ENCODE results near the gene SLC9A1. TPM values are rescaled to one million over a fixed set of nuclear protein-coding genes. Genes with fewer than 3 reads are reported as not detected.

Gene SLC9A1
- polyA plus RNA-seq, 10 donors: 10.0 to 19.9 (median 15.3) TPM

DNA sequence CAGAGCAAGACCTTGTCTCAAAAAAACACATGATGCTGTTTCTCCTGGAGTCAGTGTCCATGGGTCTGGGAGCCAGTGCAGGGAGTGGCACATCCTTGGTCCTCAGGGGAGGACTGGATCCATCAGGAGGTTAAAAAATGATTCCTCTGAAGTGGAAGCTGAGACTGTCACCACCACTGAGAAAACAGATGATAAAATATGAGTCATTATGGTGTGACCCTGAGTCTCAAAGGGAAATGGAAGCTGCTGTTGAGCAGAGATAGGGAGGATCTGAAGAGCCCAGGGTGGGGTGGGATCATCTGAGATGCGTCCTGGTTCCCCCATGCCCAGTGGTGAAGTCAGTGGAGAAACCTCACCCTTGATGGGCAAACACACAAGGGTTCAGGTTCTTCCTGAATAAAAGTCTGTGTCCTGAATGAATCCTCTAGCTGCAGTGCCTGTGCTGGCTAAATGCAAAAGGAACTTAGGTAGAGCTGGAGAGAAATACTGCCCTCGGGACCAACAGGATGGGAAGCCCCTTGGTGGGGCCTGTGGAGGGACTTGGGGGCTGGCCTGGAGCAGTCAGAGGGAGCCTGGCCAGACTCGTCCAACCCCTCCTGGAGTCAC is 80.6 kb downstream of the SLC9A1 start:
- DNase-seq: no peak

DNA sequence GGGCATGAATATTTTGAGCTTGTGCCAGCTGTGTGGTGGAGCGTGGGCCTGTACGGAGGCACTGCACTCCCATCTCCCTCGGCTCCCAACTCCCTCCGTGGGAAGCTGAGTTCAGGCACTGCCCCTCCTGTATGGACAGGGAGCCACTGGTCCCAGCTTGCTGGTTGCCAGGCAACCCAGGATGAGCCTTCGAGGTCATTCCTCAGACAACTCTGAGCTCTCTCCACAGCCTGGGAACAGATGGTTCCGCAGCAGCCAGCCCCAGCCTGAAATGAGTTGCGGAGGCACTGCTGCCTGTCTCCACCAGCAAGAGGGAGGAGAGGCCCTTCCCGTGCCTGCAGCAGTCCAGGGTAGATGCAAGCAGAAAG is 83.9 kb downstream of the SLC9A1 start:
- peak; percentile 21 to 76 (median 22) for DNase-seq

GRCh38 chr1:27070390-27071048 is 84.4 kb downstream of the SLC9A1 start:
- no peak for DNase-seq

- DNase-seq: no peak
These were observed 86.0 kb downstream of the SLC9A1 start for GRCh38 chr1:27068922-27069321.

- DNase-seq: no peak
These were observed 88.8 kb downstream of the SLC9A1 start for GRCh38 chr1:27065999-27066630.

DNA sequence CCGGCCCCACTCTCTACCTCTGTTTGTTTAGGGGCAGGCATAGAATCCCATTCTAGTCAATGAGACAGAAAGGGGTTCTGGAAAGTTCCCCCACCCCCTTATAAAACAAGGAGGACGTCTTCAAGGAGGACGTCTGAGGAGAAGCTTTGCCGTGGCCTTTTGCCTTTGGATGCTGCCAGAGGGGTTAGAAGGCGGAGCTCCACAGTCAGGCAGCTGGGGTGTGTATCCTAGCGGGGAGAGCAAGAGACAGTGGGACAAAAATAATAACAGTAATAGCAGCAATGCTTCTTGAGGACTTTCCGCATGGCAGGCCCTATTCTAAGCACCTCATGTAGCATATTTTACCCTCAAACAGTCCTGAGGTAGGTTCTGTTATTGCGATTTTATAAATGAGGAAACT is 94.0 kb downstream of the SLC9A1 start:
- DNase-seq: no peak

GRCh38 chr1:27058966-27059669 is 95.8 kb downstream of the SLC9A1 start:
- peak in 2 of 3 donors; percentile 38 to 63 for DNase-seq

DNA sequence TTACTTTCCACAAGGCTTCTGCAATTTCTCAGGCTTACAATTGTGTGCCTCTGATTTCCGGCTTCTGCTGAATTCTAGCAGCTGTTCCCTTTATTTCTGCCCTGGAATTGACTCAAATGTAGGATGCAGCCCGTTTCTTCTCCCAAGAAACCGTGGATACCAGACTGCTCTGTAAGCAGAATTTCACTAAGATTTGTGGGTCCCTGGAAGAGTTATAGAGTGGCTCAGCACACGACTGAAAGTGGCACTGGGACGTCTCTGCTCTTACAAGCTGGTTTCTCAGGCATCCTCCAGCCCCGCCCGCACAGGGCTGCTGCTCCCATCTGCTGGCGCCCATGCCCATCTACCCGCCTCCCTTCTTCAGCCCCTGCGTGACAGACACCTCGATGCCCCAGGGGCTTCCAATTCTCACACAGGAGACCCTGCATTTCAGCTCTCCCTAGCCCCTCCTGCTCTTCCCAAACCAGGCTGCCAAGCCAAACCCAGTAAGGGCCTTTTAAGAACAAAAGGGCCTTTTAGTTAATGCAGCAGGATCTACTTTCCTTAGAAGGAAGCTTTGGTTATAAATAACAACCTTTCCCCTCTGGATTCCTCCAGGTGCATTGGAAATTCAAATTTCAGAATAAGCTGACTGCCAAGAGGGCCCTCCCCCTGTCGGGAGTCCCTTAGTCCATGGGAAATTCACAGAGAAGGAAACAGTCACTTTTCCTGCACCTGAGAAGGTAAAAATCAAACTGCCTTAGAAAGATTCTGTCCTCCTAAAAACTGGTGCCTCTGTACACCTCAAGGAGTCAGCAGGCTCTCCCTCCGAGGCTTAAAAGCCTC is 96.9 kb downstream of the SLC9A1 start:
- peak; percentile 41 to 89 (median 65) for DNase-seq

DNA sequence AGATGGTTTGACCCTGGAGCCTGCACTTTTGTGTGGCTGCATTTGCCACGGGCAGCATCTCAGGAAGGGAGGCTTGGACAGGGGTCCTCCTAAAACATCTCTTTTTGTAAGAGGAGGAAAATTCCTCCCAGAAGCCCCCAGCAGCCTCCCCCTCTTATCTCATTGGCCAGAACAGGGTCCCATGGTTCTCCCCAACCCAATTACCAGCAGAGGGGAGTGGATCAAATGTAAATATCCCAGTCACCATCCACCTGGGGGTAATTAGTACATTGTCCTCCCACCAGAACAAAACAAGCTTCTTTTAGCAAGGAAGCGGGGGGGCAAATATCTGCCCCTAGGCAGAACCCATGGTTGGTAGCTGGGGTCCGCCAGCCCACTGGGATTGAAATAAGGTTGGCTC is 97.5 kb downstream of the SLC9A1 start:
- no peak for DNase-seq

DNA sequence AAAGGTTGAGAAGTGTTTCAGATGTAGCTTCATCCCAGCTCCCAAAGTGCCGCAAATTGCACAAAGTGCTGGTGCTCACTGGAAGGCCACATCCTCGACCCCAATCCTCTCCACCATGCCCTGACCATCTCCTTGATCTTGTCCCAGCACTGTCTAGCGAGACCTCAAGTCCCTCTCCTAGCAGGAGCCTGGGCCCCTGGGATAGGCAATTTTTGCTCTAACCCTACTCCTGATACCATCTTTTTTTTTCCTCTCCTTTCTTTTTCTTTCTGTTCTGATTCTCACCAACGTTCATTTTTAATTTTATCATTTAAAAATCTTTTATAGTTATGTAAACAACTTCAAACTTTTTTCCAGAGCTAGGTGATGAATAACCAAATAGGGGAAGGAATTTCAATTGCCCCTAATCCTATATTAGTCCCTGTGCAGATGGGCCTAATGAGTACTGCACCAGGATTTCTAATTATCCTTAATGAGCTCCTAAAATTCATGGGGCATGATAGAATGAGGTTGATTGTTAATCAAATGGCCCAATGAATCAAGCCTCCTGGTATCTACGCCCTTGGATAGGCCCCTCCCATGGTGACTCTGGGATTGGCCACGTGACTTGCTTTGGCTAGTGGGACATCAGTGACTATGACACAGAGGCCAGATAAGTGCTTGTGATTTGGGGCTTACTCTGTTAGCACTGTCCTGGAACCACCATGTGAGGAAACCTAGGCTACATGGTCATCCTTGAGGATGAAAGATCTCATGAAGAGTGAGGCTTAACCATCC is 100.8 kb downstream of the SLC9A1 start:
- no peak for DNase-seq

- DNase-seq: no peak
These were observed 102.4 kb downstream of the SLC9A1 start for GRCh38 chr1:27052527-27052926.

DNA sequence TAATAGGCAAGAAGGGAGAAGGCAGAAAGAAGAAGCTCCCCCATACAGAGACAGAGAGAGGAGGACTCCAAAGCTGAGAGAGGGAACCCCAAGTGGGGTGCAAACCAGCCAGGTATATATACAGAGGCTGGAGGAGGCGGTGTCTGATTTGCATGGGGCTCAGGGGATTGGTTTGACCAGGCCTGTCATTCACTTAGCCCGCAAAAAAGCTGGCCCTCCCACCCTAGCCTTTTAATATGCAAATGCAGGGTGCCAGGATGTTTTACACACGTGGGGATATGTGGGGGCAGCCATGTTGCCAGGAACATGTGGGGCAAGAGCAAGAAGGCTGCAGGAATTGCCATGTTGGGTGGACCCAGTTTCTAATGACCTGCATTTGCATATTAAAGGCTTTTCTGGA is 105.3 kb downstream of the SLC9A1 start:
- DNase-seq: no peak

DNA sequence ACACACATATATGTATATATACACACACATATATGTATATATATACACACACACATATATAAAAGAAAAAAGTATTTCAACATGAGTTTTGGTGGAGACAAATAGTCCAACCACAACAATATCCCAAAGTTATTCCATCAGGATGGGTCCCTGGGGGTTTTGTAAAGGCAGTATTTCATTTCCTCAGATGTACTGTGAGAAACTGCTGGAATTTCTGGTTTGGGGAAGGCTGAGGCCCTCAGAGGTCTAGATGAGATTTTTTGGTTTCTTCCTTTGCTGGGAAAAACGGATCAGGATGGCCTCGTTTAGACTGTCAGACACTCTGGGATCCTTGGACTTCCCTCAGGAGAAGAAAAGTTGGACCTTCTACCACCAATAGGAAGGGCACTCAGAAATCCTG is 105.8 kb downstream of the SLC9A1 start:
- DNase-seq: peak in 1 of 3 donors; percentile 60

Other genes with a start within 250 kb of the SLC9A1 start
- under 1 TPM in 1 of 10 donors, not detected in 9; 0.11 TPM for gene NR0B2, start 241.2 kb downstream of the SLC9A1 start, polyA plus RNA-seq (ENCODE audit: insufficient read length in 10 of 10)
- gene NUDC, start 233.4 kb downstream of the SLC9A1 start, polyA plus RNA-seq (ENCODE audit: insufficient read length in 10 of 10): 10 to 100 TPM; 43.3 to 69.6 (median 51.7) TPM
- gene KDF1, start 194.7 kb downstream of the SLC9A1 start, polyA plus RNA-seq (ENCODE audit: insufficient read length in 10 of 10): 1 to 10 TPM in 2 of 10 donors, not detected in 8; 1.5 to 1.6 TPM
- gene TRNP1, start 161.4 kb downstream of the SLC9A1 start, polyA plus RNA-seq (ENCODE audit: insufficient read length in 10 of 10): 1 to 10 TPM in 9 of 10 donors, under 1 TPM in 1; 0.80 to 6.2 (median 1.8) TPM
- gene TENT5B, start 142.3 kb downstream of the SLC9A1 start, polyA plus RNA-seq (ENCODE audit: insufficient read length in 10 of 10): 1 to 10 TPM in 2 of 10 donors, under 1 TPM in 8; 0.31 to 1.7 (median 0.55) TPM
- 10 to 100 TPM; 24.2 to 29.8 (median 26.9) TPM for gene WDTC1, start 79.5 kb upstream of the SLC9A1 start, polyA plus RNA-seq (ENCODE audit: insufficient read length in 10 of 10)
- gene TMEM222, start 167.0 kb upstream of the SLC9A1 start, polyA plus RNA-seq (ENCODE audit: insufficient read length in 10 of 10): 10 to 100 TPM; 18.6 to 26.9 (median 23.6) TPM
- gene SYTL1, start 186.9 kb upstream of the SLC9A1 start, polyA plus RNA-seq (ENCODE audit: insufficient read length in 10 of 10): 1 to 10 TPM in 7 of 10 donors, under 1 TPM in 3; 0.43 to 5.7 (median 1.2) TPM
- 10 to 100 TPM in 7 of 10 donors, 1 to 10 TPM in 3; 8.7 to 14.8 (median 11.0) TPM for gene MAP3K6, start 211.8 kb upstream of the SLC9A1 start, polyA plus RNA-seq (ENCODE audit: insufficient read length in 10 of 10)
- under 1 TPM in 9 of 10 donors, not detected in 1; 0.25 to 0.99 (median 0.45) TPM for gene FCN3, start 219.7 kb upstream of the SLC9A1 start, polyA plus RNA-seq (ENCODE audit: insufficient read length in 10 of 10)
- gene CD164L2, start 228.2 kb upstream of the SLC9A1 start, polyA plus RNA-seq (ENCODE audit: insufficient read length in 10 of 10): under 1 TPM in 1 of 10 donors, not detected in 9; 0.11 TPM
- gene GPR3, start 237.5 kb upstream of the SLC9A1 start, polyA plus RNA-seq (ENCODE audit: insufficient read length in 10 of 10): 1 to 10 TPM in 2 of 10 donors, under 1 TPM in 8; 0.42 to 1.2 (median 0.96) TPM